Adipocyte (in vitro differentiated cells): ENCODE results near the gene ELAVL3.

Experiments
- DNase-seq: peaks from one replicate; pipeline ENCODE4 v3.0.0-alpha.2; 2015; ENCODE audit warnings: low read depth
- H3K27me3 ChIP-seq: replicated peaks from 2 replicates; pipeline ENCODE4 v1.7.0; 2013; ENCODE audit warnings: mild to moderate bottlenecking, low read length, moderate library complexity; ENCODE audit not compliant: control insufficient read depth, insufficient read depth
- H3K36me3 ChIP-seq: 2 replicates; pipeline ENCODE4 v1.7.0; 2013; ENCODE audit warnings: low read length, mild to moderate bottlenecking, moderate library complexity; ENCODE audit not compliant: control insufficient read depth, insufficient read depth, severe bottlenecking
- H3K4me1 ChIP-seq: 2 replicates; pipeline ENCODE4 v1.7.0; 2013; ENCODE audit warnings: mild to moderate bottlenecking, low read length, moderate library complexity; ENCODE audit not compliant: control insufficient read depth, insufficient read depth
- H3K4me3 ChIP-seq: 2 replicates; pipeline ENCODE4 v1.7.0; 2013; ENCODE audit warnings: mild to moderate bottlenecking, low read length, moderate library complexity
- H3K9ac ChIP-seq: 2 replicates; pipeline ENCODE4 v1.7.0; 2013; ENCODE audit warnings: mild to moderate bottlenecking, low read length, moderate library complexity
- H3K9me3 ChIP-seq: 2 replicates; pipeline ENCODE4 v1.7.0; 2013; ENCODE audit warnings: mild to moderate bottlenecking, low read length, moderate library complexity; ENCODE audit not compliant: control insufficient read depth

The ELAVL3 gene

DNA sequence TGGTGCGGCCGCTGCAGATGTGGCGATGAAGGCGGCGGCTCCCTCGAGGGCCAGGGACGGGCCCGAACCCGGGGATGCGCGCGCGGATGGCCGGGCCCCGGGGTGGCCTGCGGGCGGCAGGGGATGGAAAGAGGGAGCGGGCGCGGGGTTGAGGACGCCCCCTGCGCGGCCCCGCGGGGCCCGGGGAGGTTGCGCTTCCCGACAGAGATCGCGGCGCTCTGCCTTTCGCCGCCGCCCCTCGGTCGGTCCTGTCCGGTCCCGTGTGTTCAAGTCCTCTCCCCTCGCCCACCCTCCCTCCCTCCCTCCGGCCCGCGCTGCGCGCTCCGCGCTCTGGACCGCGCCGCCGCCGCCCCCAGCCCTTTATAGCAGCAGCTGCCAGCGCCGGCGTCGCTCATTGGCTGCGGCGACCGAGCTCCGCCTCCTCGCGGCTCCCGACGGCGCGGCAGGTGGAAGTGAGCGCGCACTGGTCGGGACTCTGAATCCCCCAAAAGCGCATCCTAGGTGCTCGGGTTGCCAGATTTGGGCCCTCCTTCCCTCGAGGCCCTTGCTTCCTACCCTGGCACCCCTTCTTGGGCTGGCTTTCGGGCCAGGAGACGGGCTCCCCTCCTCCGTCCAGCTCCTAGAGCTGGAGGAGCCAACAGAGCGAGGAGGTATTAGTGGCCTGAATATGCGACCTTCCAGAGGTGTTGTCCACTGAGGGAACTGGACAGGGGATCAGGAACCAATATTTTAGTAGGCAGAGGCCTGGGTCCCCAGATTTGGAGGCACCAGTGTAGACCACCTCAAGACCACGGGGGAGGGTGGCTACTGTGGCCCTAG is at the start of gene ELAVL3:
TSS of gene ELAVL3 (minus strand) at position 332 of the 819 bp plus-strand sequence. CDS start 438 bp downstream, outside the sequence.
- H3K27me3 ChIP-seq: peaks cover 17% of the 10 kb centered on the region
- no peak within 1 kb of the TSS for H3K9ac ChIP-seq
- H3K4me1 ChIP-seq: peaks cover 7% of the 10 kb centered on the region
- H3K4me3 ChIP-seq: no peak within 1 kb of the TSS
- no peak for DNase-seq
- H3K9me3 ChIP-seq: no peaks in the 10 kb centered on the region
- no peaks in the 10 kb centered on the region for H3K36me3 ChIP-seq

DNA sequence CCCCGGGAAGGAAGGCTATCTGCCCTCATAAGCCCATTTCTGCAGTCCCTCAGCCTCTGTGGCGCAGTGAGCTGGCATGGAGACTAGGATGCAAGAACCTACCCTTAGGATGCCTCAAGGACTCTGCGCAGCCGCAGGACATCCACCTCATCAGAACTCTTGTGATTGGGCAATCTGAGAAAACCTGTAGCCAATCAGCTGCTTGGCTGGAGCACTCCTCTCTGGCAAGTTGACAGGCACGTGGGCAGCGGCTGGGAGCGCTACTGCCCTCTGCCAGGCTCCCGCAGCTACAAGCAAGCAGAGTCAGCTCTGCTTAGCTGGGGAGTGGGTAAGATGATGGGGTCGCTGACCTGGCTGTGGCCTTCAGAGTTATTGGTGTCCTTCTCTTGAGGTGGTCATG is 49.6 kb upstream of the ELAVL3 start:
- no peaks in the 10 kb centered on the region for H3K36me3 ChIP-seq
- H3K9me3 ChIP-seq: no peaks in the 10 kb centered on the region
- no peak overlapping the region for H3K9ac ChIP-seq
- peak; percentile 65 for DNase-seq
- peaks cover 9% of the 10 kb centered on the region for H3K4me1 ChIP-seq
- H3K27me3 ChIP-seq: no peaks in the 10 kb centered on the region
- H3K4me3 ChIP-seq: no peak overlapping the region

DNA sequence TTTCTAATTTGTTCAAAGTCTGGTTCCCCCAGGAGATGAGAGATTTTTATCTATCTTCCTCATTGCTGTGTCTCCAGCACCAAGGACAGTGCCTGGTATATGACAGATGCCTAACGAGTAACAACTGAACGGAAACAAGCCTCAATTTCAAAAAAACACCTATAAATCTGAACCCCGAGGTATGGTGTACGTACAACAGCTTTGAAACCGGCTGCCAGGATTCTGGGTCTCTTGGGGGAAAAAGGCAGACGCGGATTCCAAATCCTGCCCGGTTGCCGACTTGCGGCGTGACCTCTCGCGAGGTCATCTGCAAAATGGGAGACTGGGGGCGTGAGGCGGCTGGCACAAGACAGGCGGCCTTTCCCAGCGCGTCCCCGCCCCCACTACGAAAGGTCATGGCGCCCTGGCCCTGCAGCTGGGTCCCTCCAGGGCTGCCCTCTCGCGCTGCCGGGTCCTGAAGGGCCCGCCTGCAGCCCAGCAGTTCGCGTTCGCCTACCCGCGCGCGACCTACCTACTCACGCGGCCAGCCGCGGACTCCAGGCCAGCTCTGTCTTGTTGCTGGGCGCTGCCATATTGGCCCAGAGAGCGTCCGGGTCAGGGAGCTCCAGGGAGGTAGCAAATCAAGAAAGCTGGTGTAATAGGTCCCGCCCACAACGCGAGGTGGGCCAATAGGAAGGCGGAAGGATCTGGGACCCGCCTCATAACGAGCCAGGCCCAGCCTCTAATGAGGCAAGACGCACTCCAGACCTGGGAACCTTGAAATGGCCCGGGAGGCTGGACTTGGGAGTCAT is 47.9 kb upstream of the ELAVL3 start, which contains the start of gene ECSIT:
TSS of gene ECSIT (minus strand) at position 584 of the 791 bp plus-strand sequence. CDS start 9,964 bp downstream, outside the sequence.
- Histone ChIP-seq H3K4me1 (peaks cover 8% of the 10 kb centered on the region), H3K9me3 (no peaks in the 10 kb centered on the region), H3K27me3 (no peaks in the 10 kb centered on the region), H3K9ac (peak within 1 kb of the TSS; percentile 90), H3K4me3 (peak within 1 kb of the TSS; percentile 96), H3K36me3 (no peaks in the 10 kb centered on the region)
- peak; percentile 99 for DNase-seq

DNA sequence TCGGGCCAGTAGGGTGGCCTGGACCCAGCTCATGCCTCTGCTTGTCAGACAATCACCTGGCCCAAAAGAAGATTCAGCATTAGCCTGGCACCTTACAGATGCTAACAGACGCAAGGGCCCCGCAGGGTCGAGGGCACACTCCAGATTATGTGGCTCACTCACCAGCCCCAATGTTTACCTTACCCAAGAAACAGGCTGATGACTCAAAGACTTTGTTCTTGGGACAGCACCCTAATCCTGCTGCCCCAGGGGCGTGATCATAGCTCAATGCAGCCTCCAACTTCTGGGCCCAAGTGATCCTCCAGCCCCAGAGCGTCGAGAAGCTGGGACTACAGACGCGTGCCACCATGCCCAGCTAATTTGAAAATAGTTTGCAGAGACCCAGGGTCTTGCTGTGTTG is 38.3 kb upstream of the ELAVL3 start:
- Histone ChIP-seq H3K4me3 (no peak overlapping the region), H3K9ac (no peak overlapping the region), H3K9me3 (no peaks in the 10 kb centered on the region), H3K36me3 (peaks cover 10% of the 10 kb centered on the region), H3K4me1 (no peaks in the 10 kb centered on the region), H3K27me3 (no peaks in the 10 kb centered on the region)
- DNase-seq: no peak

DNA sequence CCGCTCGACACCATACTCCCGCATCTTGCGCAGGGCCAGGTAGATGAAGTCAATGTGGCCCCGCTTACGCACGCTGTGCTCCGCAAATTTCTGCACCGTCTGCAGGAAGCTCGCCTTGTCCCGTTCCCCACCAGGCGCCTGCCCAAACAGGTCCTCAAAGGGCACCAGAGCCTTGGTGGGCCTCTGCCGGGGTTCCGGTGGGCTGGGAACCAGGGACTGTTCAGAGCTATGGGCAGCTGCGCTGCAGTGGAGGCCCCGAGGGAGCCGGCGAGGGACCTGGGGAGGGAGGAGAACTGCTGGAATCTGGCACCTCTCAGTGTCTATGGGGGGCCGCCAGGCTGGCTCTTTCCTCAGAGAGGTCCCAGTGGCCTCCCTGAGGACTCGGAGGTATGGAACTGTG is 33.1 kb upstream of the ELAVL3 start:
- no peaks in the 10 kb centered on the region for H3K27me3 ChIP-seq
- no peaks in the 10 kb centered on the region for H3K4me1 ChIP-seq
- H3K9me3 ChIP-seq: no peaks in the 10 kb centered on the region
- no peak overlapping the region for H3K4me3 ChIP-seq
- peaks cover 14% of the 10 kb centered on the region for H3K36me3 ChIP-seq
- H3K9ac ChIP-seq: no peak overlapping the region
- no peak for DNase-seq

DNA sequence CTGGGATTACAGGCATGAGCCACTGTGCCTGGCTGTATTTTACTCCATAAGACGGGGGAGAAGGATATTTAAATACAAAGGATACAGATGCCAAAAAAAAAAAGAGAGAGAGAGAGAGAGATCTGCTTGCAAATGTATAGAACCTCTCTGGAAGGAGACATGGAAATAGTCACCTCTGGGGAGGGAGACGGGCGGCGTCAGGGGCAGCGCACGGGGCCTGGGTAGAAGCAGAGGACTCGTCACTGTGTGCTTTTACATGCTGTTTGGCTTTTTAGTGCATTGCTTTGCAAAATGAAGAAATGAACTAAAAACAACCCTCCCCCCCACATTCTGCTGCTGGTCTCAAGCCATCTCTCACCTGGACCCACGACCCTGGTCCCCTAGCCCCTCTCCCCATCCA is 29.6 kb upstream of the ELAVL3 start:
- H3K36me3 ChIP-seq: peaks cover 4% of the 10 kb centered on the region
- no peak for DNase-seq
- H3K9me3 ChIP-seq: no peaks in the 10 kb centered on the region

DNA sequence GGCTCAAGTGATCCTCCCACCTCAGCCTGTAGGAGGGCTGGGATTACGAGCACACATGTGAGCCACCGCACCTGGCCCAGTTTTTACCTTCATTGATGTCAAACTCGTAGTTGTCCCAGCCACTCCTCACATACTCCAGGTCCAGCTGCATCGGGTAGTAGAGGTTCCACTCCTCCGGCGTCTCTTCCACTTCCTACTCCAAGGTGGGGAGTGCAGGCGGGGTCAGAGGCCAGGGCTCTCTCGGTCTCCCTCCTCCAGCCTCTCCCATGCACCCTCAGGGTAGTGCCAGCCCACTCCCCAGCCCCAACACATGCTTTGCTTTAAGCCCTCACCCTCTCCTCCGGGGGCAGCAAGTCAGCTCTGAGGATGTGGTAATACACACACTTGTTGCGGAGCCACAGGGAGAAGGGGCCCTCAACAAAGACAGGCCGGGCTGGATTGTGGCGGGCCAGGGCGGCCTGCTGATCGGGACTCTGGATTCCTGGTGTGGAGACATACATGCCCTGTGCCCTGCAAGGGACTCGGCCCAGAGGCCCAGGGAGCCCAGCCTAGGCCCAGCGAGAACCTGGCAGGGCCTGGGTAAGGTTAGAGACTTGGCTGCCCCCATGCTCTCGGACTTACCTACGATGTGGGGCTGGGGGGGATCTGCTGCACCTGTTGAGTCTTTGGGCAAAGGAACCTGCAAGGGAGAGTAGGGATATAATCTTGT is 26.7 kb upstream of the ELAVL3 start:
- Histone ChIP-seq H3K9me3 (no peaks in the 10 kb centered on the region), H3K9ac (no peak overlapping the region), H3K4me1 (peaks cover 8% of the 10 kb centered on the region), H3K36me3 (peaks cover 4% of the 10 kb centered on the region), H3K4me3 (no peak overlapping the region), H3K27me3 (no peaks in the 10 kb centered on the region)
- no peak for DNase-seq

More for the DNA sequence above, 29.6 kb upstream of the ELAVL3 start:
- H3K9ac ChIP-seq: no peak overlapping the region
- peaks cover 5% of the 10 kb centered on the region for H3K4me1 ChIP-seq
- H3K27me3 ChIP-seq: no peaks in the 10 kb centered on the region
- H3K4me3 ChIP-seq: no peak overlapping the region

DNA sequence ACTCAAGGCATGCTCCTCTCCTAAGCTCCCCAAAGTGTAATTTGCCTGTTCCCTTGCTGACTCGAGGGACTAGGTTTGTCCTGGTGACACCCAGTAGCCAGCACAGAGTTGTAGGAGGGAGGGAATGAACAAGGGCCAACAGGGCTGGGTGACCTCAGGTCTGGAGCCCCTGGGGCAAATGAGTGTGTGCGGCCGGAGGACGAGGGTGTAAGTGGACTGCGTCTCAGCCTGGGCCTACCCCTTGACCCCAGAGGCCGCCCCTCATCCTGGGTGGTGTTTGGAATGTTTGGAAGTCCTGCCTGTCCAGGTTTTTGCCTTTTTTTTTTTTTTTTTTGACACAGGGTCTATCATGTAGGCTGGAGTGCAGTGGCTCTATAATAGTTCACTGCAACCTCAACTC is 26.1 kb upstream of the ELAVL3 start:
- DNase-seq: no peak
- Histone ChIP-seq H3K27me3 (no peaks in the 10 kb centered on the region), H3K4me3 (no peak overlapping the region), H3K9ac (no peak overlapping the region), H3K36me3 (peaks cover 4% of the 10 kb centered on the region), H3K4me1 (peaks cover 8% of the 10 kb centered on the region), H3K9me3 (no peaks in the 10 kb centered on the region)

DNA sequence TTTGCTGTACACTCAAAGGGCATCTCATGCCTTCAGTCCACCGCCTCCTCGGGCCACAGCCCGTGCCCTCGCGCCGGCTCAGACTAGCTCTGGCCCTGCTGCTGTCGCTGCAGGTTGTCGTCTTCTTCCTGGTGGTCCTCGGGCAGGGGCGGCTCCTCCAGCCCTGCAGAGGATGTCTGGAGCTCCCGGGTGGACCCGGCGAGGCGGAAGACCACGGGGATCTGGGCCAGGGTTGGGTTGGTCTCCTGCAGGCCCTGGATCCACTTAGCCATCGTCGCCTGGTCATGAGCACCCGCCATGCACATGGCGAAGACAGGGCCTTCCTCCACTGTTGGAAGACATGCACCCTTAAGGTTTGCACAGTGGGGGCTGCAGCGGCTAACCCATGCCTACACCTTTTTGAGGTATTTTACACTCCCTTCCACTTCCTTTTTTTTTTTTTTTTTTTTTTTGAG is 25.3 kb upstream of the ELAVL3 start:
- DNase-seq: no peak
- H3K36me3 ChIP-seq: peaks cover under 1% of the 10 kb centered on the region

DNA sequence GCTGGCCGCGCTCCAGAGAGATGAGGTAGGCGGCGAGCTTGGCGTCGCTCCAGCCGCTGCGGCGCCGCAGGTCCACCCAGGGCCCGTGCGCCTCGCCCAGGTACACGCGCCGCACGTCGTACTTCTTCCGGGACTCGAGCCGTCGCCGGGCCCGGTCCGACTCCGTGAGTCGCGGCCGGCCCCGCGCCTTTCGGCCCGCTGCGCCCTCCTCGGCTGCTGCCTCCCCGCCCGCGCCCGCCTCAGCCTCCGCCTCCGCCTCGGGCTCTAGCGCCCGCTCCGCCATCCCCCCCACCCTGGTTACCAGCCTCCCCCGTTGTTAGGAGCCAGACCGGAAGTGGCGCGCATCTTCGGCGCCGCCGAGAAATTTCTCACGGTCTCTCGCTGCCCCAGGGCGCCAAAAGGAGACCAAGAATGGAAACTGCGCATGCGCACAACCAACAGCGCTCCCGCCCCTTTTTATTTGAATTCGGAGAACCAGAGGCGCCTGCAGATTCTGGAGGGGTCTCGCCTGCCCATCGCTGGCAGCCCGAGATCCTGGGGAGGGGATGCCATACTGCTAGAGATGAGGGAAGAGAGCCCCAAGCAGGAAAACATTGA is 24.8 kb upstream of the ELAVL3 start, which contains the start of gene ZNF653:
TSS of gene ZNF653 (minus strand) at position 336 of the 597 bp plus-strand sequence. CDS start at position 283, 53 bp downstream.
- no peaks in the 10 kb centered on the region for H3K36me3 ChIP-seq
- H3K27me3 ChIP-seq: no peaks in the 10 kb centered on the region
- no peaks in the 10 kb centered on the region for H3K9me3 ChIP-seq
- H3K4me1 ChIP-seq: peaks cover 8% of the 10 kb centered on the region
- H3K9ac ChIP-seq: peak within 1 kb of the TSS; percentile 86
- DNase-seq: peak; percentile 98
- H3K4me3 ChIP-seq: peak within 1 kb of the TSS; percentile 85

More for the DNA sequence above, 25.3 kb upstream of the ELAVL3 start:
- H3K4me3 ChIP-seq: peak overlapping the region; percentile 85
- H3K9ac ChIP-seq: peak overlapping the region; percentile 86
- peaks cover 8% of the 10 kb centered on the region for H3K4me1 ChIP-seq
- H3K9me3 ChIP-seq: no peaks in the 10 kb centered on the region
- H3K27me3 ChIP-seq: no peaks in the 10 kb centered on the region
